HG03045 (cell line): ENCODE results near the gene DNAJB8.

ENCODE experiments used
- ATAC-seq: cut with Tn5 transposase; IDR thresholded peaks from one replicate; pipeline ENCODE4 v1.9.1; 2021; ENCODE audit warnings: mild to moderate bottlenecking, moderate library complexity; ENCODE audit not compliant: unreplicated experiment

Gene DNAJB8

DNA sequence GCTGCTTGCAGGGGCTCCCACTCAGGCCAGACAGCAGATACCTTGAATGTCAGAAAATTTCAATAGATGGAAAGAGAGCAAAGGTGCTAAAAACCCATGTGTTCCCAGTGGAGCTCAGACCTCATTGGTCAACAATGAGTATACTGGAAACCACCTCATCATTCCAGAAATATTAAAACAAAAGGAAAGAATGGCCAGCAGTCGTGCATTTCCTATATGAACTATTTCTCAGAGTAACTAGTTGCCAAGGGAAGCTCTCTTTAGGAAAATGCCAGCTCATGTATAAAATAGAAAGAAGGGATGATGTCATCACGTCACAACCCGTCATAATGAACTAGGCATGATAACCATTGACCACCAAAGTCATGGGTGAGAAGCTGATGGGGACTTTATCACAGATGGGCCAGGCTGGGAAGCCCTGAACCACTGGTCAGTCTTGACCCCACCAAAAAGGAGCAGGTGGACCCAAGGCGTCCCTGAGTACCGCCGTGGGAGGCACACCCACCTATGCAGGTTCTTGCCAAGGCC is 17.5 kb downstream of the DNAJB8 start:
- ATAC-seq, result no peak

DNA sequence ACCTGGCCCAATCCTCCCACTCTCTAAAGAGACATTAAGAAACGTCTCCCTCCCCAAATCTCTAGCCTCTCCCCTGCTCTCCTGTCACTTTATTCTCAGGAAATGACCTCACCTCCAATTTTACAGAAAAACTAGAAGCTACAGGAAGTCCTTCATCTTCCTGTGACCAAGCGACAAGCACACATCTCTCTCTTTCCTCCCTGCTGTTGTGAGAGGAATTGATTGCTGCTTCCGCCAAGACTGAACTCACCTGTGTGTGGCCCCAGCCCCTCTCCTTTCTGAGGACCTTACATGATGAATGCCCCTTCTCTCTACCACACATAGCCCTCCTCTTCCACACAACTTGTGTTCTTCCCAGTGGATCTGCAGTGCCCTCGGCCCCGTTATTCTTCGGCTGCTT is 18.2 kb downstream of the DNAJB8 start:
- ATAC-seq, result no peak

DNA sequence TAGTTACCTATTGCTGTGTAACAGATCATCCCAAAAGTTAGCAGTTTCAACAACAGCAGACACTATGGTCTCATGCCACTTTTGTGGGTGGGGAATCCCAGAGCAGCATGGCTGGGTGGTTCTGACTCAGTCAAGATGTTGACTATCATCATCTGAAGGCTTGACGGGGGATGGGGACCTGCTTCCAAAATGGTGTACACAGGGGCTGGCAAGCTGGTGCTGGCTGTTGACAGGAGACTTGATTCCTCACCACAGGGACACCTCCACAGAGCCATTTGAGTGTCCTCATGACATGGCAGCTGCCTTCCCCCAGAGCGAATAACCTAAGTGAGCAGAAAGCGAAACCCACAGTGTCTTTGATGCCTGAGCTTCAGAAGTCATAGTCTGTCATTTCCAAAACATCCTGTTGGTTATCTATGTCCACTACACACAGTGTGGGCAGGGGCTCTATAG is 19.1 kb downstream of the DNAJB8 start:
- no peak for ATAC-seq

DNA sequence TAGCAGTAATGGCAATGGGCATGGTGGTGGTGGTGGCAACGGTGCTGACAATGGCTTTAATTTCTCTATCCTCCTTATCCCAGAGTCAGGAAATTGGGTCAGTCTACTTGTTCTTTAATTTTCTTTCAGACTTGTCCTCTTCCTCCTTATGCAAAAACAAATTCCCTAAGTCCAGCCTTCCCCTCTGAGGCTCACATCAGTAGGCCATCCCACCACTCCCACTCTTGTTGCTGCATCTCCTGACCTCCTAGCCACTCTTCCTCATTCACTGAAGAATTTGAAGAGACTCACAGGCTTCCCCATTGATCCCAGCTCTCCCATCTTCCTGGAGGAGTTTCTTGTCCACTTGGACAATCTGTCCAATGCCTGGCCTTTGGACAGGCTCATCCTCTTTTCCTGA is 19.9 kb downstream of the DNAJB8 start:
- ATAC-seq, result no peak

DNA sequence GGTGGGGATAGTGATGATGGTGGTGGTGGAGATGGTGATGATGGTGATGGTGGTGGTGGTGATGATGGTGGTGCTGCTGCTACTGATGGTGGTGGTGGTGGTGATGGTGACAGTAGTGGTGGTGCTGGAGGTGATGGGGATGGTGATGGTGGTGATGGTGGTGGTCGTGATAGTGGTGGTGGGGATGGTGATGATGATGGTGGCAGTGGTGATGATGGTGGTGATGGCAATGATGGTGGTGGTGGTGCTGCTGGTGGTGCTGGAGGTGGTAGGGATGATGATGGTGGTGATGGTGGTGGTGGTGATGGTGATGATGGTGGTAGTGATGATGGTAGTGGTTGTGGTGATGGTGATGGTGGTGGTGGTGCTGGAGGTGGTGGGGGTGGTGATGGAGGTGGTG is 21.3 kb downstream of the DNAJB8 start:
- no peak for ATAC-seq

DNA sequence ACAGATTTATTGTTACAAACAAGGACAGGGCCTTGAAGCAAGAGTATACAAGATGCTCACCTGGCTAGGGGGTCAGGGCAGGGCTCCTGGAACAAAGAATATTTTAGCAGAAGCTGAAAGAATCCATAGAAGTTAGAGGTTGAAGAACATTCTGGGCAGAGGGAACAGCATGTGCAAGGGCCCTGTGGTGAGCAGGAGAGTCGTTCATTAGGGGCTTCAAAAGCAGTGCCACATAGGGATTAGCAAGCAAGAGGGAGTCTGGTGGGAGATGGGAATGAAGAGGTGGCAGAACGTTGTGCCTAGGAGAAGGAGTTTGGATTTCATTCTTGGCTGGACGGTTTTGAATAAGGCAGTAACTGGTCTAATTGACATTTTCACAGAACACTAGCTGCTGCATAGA is 22.9 kb downstream of the DNAJB8 start:
- no peak for ATAC-seq

DNA sequence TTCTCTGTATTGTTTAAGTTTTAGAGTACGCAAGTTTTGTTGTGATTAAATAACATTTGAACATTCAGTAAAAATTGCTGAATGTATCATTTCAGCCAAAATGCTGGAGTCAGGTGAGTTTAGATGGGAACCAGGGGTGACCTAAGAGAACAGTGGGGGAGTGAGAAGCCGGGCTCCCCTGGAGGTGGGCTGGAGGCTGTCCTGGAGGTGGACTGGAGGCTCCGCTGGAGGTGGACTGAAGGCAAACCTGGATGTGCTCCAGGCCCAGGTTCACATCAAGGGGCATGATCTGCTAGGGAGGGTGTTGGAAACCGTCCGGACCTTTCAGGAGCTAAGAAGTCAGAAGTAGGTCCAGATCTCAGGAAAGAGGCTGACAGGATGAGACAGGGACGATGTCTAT is 23.7 kb downstream of the DNAJB8 start:
- ATAC-seq, result no peak

DNA sequence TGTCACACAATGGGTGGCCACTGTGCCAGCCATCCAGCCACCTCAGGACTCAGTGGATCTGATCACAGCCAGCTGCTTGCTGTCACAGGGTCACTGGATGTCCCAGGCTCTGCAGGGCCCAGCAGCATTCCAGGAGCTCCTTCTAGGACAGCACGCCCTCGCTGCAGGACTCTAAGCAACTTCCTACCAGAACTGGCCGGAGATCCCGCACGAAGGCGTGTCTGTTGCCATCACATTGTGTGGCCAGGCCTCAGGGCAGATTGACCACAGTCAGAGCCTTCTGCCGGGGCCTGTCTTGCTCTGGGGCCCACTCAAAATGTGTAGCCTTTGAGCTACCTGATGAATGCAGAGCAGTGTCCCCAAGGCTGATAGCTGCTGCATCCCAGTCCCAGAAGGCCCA is 24.6 kb downstream of the DNAJB8 start:
- ATAC-seq, result no peak

DNA sequence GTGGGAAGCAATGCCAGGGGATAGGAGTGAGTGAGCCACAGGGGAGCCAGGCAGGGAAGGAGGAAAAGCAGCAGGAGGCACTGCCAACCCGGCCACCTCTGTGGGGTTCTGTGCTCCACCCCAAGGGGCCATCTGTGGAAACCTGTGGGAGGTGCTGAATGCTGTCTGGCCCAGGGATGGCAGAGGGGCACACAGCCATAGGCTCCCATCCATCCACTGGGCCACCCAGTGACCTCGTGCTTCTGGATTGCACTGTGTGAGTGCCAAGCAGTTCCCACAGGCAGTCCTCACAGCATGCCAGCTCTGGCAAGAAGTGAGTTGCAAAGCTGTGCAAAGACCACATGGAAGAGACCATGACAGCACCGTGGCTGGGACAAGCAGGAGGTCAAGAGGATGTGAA is 27.5 kb downstream of the DNAJB8 start:
- no peak for ATAC-seq

DNA sequence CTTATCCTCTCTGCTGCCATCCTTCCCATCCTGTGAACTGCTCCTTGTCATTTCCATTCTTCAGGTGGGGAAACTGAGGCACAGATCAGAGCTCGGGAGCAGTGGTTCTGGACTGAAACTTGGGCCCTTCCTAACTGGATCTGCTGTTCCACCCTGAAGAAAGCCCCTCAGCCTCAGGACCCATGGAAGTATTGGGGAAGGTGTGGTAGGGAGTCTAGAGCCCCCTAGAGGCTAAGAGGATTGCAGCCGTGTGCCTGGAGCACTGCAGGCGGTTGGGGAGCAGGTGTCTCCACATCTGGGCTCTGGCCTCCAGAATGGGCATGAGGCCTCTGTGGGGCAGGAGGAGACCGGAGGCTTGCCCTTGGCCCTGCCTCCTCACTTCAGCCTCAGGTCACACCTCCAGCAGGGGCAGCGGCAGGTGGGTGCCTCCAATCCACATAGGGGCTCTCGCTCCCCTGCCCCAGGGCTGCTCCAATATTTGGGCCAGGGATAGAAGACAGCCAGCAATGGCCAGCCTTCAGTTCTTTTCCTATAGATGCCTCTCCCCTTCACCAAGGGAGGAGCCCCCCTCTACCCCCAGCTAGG is 28.1 kb downstream of the DNAJB8 start:
- ATAC-seq, result no peak

DNA sequence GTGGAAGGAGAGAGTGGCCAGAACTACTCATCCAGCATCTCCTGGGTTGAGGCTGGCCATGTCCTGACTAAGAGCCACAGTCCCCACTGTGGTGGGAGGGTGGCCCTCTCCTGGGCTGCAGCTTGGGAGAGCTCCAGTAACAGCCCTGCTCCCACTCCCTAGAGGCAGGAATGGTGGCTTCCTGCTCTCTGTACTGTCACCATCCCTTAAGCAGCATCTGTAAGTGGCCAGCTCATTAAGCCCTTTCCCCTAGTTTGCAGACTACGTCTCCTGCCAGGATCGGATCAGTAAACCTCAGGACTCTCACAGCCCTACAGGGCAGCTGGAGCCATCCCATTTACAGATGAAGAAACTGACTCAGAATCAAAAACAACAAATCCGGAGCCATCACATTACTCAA is 30.5 kb downstream of the DNAJB8 start:
- ATAC-seq, result no peak

DNA sequence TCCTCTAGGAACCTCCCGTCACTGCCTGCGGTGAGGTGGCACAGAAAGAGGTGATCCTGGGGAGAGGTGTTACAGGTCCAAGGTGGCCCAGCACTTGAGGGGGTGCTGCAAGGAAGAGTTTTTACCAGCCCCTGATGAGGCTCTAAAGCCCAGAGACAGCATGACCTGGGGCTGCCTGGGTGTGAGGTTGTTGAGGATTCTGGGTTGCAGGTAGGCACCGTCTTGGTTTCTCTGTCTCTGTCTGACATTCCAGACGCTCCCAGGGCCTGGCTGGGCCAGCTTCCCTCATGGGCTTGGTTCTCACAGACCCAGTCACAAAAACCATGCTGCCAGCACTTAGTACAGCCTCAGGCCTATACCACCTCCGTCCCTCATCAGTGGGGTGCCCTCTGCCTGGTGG is 31.1 kb downstream of the DNAJB8 start:
- no peak for ATAC-seq

DNA sequence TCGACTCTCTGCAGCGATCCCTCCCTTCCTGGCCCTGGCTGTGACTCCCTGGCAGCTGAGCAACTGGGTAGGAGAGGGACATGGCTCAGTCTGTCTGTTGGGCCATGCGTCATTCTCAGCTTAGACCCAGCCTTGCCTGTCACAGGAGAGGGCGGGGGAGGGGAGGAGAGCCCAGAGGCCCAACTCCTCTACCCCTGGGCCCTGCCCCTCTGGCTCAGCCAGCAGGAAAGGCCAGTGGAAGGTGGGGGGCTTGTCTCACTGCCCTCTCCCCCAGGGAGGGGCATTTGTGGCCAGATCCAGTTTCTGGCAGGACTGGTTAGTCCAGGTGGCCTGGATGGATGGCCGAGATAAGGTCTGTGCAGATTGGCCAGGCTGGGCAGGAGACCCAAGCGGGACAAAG is 31.6 kb downstream of the DNAJB8 start:
- ATAC-seq, result no peak

DNA sequence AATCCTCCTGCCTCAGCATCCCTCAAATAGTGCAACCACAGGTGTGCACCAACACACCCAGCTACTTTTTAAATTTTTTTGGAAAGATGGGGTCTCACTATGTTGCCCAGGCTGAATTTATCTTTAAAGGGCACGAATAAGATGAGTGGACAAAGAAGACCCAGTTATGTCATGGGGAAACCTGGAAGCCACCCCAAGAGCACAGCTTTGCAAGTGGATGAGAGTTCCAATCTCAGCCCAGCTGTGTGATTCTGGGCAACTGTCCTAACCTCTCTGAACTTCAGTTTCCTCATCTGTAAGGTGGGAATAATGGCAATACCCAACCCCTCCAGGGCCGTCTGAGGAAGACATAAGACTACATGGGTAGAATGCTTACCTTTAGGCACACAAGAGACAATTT is 32.2 kb downstream of the DNAJB8 start:
- no peak for ATAC-seq

DNA sequence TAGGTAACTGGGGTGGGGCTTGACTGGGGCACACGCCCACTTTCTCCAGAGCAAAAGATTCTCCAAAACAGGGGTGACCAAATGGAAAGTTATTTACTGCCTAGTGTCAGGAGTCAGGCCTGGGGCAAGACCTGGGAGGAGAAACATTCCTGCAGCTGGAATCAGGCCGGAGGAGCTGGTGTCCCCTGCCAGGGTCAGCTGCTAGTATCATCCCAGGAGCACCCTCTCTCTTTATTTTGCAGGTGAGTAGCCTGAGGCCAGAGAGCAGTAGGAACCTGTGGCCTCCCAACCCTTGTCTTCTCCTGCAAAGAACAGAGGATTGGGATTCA is 32.9 kb downstream of the DNAJB8 start:
- ATAC-seq, result no peak

DNA sequence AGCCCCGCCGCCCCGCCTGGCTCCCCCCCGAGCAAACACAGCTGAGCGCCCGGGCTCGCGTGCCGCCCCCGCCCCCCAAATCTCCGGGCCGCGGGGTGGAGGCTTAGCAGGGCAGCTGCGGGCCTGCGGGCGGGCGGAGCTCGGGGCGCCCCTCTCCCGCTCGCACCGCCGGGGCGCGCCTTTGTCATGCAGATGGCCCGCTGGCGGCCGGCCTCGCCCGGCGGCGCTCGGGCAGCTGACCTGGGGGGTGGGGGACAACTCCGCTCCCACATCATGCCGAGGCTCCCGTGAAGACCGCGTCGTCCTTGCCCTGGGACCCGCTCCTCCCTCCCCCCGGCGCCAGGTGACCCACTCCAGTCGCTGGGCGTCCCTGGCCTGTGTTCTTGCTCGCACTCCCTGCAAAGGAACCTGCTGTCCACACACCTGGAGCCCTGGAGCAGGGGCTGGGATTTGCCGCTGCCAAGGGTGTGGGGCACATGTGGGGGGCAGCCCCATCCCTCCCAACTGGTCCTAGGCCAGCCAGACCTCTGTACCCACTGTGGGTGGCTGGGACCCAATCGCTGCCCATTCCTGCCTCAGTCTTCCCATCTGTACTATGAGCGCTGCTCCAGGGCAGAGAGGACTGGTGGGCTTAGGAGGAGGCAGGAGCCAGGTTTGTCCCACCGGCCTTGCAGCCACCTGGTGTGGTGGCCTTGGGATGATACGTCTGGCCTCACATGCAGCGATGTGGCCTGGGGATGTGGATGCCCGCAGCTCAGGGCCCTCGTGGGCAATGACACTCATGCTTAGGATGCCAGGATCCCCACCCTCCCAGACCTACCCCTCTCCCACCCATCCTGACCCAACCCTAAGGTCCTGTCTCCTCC is 33.5 kb downstream of the DNAJB8 start:
- ATAC-seq, result no peak

DNA sequence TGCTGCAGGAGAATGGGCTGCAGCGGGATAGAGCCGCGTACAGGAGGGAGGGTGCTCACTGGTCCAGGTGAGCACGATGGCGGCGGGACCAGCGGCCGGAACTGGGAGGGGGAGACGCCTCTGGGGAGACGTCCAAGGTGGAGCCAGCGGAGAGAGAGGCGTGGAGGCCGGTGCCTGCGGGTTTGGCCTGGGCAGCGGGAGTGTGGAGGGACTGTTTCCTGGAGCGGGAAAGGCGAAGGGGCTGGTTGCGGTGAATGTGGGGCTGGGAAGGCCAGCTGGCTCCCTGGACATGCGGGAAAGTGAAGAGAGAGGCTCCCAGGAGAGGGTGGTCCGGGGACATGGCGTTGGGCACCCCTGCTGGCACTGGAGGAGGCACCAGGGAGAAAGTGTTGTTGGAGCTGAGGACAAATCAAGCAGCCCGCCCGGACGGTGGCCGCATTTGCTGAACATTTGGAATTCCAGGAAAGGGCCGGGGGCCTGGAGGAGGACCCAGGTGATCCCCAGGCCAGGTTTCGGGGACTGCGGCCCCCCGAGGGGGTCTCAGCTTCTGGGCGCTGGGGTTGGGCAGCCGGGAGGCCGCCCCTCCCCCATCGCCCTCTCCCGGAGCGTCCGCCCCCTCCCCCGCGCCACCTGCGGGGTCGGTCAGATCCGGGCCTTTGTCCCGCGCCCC is 34.3 kb downstream of the DNAJB8 start:
- ATAC-seq, result no peak

DNA sequence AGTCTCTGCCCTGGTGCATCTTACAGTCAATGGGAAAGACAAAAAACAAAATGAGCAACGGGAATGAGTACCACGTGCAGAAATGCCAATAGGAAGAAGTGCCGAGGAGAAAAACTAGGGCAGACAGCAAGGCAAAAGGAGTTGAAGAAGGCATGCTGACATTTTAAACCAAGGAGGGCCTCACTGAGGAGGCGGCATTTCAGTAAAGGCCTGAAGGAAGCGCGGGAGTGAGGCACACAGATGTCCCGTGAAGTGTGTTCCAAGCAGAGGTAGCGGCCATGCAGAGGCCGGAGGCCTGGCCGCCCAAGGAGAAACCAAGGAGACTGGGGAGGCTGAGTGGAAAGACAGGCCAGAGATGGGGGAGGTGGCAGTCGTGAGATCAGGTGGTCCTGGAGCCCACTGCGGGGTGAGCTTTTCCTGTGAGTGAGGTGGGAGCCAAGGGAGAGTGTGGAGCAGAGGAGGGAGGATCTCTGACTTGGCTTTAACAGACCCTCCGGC is 34.8 kb downstream of the DNAJB8 start:
- ATAC-seq, result no peak

DNA sequence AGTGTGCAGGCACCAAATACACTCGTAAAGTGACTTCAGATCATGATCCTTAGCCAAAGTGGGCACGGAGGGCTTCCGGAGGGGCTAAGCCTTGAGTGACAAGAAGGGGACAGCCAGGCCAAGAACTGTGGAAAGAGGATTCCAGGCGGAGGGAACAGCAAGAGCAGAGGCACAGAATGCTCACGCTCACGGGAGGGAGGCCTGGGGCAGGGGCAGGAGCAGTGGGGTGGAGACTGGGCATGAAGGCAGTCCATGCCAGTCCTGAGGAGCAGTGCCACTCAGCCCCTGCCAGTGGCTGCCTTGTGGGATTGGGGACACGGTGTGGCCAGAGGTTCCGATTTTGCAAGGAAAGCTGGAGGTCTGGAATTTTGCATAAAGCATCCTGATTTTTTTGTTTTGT is 36.0 kb downstream of the DNAJB8 start:
- ATAC-seq, result no peak

DNA sequence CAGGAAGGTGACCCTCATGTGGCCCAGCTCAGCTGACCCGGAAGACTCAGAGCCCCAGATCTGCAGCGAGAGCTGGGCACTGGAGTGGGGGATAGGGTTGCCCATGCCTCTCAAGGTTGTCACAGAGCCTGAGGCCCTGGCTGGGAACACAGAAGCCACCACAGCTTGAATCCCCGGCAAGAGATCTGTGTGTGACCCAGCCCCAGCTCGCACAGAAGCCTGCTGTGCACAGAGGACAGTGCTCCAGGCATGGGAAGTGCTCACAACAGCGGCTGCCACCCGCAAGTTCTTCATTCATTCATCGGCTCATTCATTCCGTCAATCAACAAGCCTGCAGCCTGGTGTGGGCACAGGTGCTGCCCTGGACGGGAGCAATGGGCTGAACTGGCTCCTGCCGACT is 36.4 kb downstream of the DNAJB8 start:
- ATAC-seq, result no peak

DNA sequence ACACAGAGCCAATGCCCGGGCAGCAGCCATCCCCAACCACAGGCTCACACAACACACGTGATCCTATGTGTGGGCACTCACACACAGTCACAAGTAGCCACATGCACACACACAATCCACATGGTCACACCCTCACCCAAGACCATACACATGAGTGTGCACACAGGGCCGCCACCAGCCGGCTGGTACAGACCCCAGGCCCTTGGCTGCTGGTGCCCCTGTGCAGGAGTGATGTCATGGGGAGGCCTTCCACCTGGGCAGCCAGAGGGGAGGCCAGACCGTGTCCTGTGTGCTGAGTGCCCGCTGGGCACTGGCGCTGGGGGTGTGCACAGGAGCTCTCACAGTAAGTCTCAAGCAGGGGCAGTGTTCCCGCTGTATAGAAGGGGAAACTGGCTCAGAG is 36.9 kb downstream of the DNAJB8 start:
- ATAC-seq, result no peak

DNA sequence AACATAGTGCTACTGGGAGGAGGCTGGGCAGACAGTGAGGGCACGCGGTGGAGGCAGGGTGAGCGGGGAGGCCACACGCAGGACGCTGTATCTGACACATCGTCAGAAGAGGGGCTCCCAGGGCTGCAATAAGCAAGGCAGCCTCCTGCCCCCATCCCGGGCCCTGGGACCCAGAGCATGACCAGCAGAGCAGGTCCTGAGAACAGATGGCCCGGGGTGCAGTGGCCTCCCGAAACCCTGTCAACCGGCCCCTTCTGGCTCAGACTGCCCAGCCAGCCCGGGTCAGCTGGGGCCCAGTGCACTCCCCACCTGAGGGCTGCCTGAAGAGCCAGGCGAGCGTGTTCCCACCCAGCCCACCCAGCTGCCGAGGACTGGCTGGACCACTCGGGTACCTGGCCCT is 37.4 kb downstream of the DNAJB8 start:
- ATAC-seq, result no peak
